GM12878 (cell line): ENCODE data around the gene ETV6. TPM values are rescaled to one million over a fixed set of nuclear protein-coding genes. Genes with fewer than 3 reads are reported as not detected.

ENCODE experiments used
- ATAC-seq: fragments of 200-7000 bp; cut with Tn5 transposase; 3 replicates; pipeline ENCODE4 v1.9.1; 2020; ENCODE audit warnings: mild to moderate bottlenecking, moderate library complexity
- BruUV-seq: library from RNA; stranded (reverse); fragments of 400-500 nt; replicated peaks from 2 replicates; lab custom pipeline; 2021; lab: Mats Ljungman, UMichigan
- CTCF ChIA-PET: fragments of 300-600 bp; sonication (Branson Sonifier 250); formaldehyde crosslinking; extraction: SDS; loops from one replicate; lab custom pipeline; 2021; ENCODE audit warnings: inconsistent platforms; lab: Yijun Ruan, JAX
- POLR2A ChIA-PET: fragments of 350-600 bp; formaldehyde crosslinking; extraction: SDS; loops from one replicate; lab custom pipeline; 2021; ENCODE audit warnings: inconsistent platforms; lab: Charles Lee
- RAD21 ChIA-PET: fragments of 300-600 bp; sonication (Branson Sonifier 250); formaldehyde crosslinking; loops from one replicate; lab custom pipeline; 2023; ENCODE audit warnings: antibody characterized with exemption; ENCODE audit not compliant: unreplicated experiment; lab: Charles Lee
- SMC1A ChIA-PET: fragments of 300-600 bp; sonication (Branson Sonifier 250); formaldehyde crosslinking; loops from one replicate; lab custom pipeline; 2023; ENCODE audit not compliant: unreplicated experiment, uncharacterized antibody; lab: Charles Lee
- DNase-seq: peaks from one replicate; pipeline ENCODE4 v3.0.0-alpha.2; 2011; ENCODE audit warnings: low read depth, low spot score
- FAIRE-seq: peaks from 3 replicates; lab custom pipeline; 2011; peaks lifted over from hg19 to GRCh38; lab: Jason Lieb, UNC
- H2AFZ ChIP-seq: 2 replicates; pipeline ENCODE4 v1.6.0; 2011; ENCODE audit warnings: low read depth, low read length, control low read depth; ENCODE audit not compliant: control insufficient read depth
- H3K27ac ChIP-seq: 2 replicates; pipeline ENCODE4 v1.5.1; 2011; ENCODE audit warnings: control low read depth; ENCODE audit not compliant: control insufficient read depth, insufficient read depth
- H3K27me3 ChIP-seq, 2 experiments: replicated peaks in 1 of 2; 2 replicates each; pipeline versions ENCODE4 v1.6.0 to v1.6.1; 2011; ENCODE audit warnings: low read length in 1 of 2; ENCODE audit not compliant: control insufficient read depth in 2 of 2, insufficient read depth in 2 of 2
- H3K36me3 ChIP-seq, 2 experiments: 2 replicates each; pipeline ENCODE4 v1.5.1; 2011; ENCODE audit warnings: low read length in 1 of 2; ENCODE audit not compliant: control insufficient read depth in 2 of 2, insufficient read depth in 2 of 2
- H3K4me1 ChIP-seq: 2 replicates; pipeline ENCODE4 v1.6.1; 2011; ENCODE audit warnings: mild to moderate bottlenecking, low read length, moderate library complexity, mixed read lengths; ENCODE audit not compliant: control insufficient read depth, insufficient read depth
- H3K4me2 ChIP-seq: 2 replicates; pipeline ENCODE4 v1.6.0; 2011; ENCODE audit warnings: control low read depth; ENCODE audit not compliant: control insufficient read depth, insufficient read depth
- H3K4me3 ChIP-seq: fragments of 200-600 bp; sonication (generic); 2 replicates; pipeline ENCODE4 v1.5.1; 2016
- H3K79me2 ChIP-seq: 2 replicates; pipeline ENCODE4 v1.6.0; 2011; ENCODE audit warnings: low read length; ENCODE audit not compliant: control insufficient read depth, insufficient read depth
- H3K9ac ChIP-seq: 2 replicates; pipeline ENCODE4 v1.8.0; 2011; ENCODE audit warnings: low read length, control low read depth, mixed read lengths; ENCODE audit not compliant: control insufficient read depth, insufficient read depth
- H3K9me3 ChIP-seq: replicated peaks from 3 replicates; pipeline ENCODE4 v1.5.1; 2011; ENCODE audit warnings: mild to moderate bottlenecking, low read length; ENCODE audit not compliant: control insufficient read depth, insufficient read depth
- H4K20me1 ChIP-seq: 2 replicates; pipeline ENCODE4 v1.6.0; 2011; ENCODE audit not compliant: control insufficient read depth, insufficient read depth
- BHLHE40 ChIP-seq, 2 experiments: fragments of 450-650 bp in 1 of 2; IDR thresholded peaks; 2 replicates each; pipeline ENCODE4 v1.6.1; 2011 to 2017; ENCODE audit warnings: low read depth in 2 of 2, borderline replicate concordance in 1 of 2, improper control_type of control experiment in 1 of 2, low read length in 1 of 2, mild to moderate bottlenecking in 1 of 2
- BMI1 ChIP-seq: fragments of 450-650 bp; IDR thresholded peaks from 2 replicates; pipeline ENCODE4 v1.6.1; 2016; ENCODE audit warnings: mild to moderate bottlenecking, moderate library complexity, borderline replicate concordance
- CBX3 ChIP-seq: fragments of 200-600 bp; sonication (generic); IDR thresholded peaks from 2 replicates; pipeline ENCODE4 v1.6.1; 2016; ENCODE audit warnings: low read depth, borderline replicate concordance
- CREM ChIP-seq: IDR thresholded peaks from 2 replicates; pipeline ENCODE4 v1.6.1; 2014; ENCODE audit warnings: antibody characterized with exemption, low read depth
- DPF2 ChIP-seq: fragments of 450-650 bp; IDR thresholded peaks from 2 replicates; pipeline ENCODE4 v1.6.1; 2017; ENCODE audit warnings: mild to moderate bottlenecking
- EED ChIP-seq: sonication (generic); IDR thresholded peaks from 2 replicates; pipeline ENCODE4 v1.6.1; 2016; ENCODE audit warnings: antibody characterized with exemption, low read depth
- HDGF ChIP-seq: fragments of 450-650 bp; IDR thresholded peaks from 2 replicates; pipeline ENCODE4 v1.6.1; 2016; ENCODE audit warnings: antibody characterized with exemption
- MYC ChIP-seq: IDR thresholded peaks from 2 replicates; pipeline ENCODE4 v1.6.1; 2011; ENCODE audit warnings: mild to moderate bottlenecking, low read length, moderate library complexity, inconsistent platforms; ENCODE audit not compliant: insufficient read depth, insufficient replicate concordance, insufficient read length, severe bottlenecking
- NFIC ChIP-seq: IDR thresholded peaks from 2 replicates; pipeline ENCODE4 v1.6.1; 2012; ENCODE audit warnings: low read depth, mild to moderate bottlenecking, inconsistent platforms, low read length, moderate library complexity
- NR2F1 ChIP-seq: fragments of 450-650 bp; conservative IDR thresholded peaks from 2 replicates; pipeline ENCODE4 v1.6.1; 2017; ENCODE audit warnings: mild to moderate bottlenecking
- POLR2AphosphoS5 ChIP-seq: IDR thresholded peaks from 2 replicates; pipeline ENCODE4 v1.6.1; 2011; ENCODE audit warnings: mild to moderate bottlenecking, low read length, inconsistent platforms
- RAD51 ChIP-seq: fragments of 450-650 bp; IDR thresholded peaks from 2 replicates; pipeline ENCODE4 v1.6.1; 2016; ENCODE audit warnings: moderate library complexity, mild to moderate bottlenecking, inconsistent platforms
- RUNX3 ChIP-seq: IDR thresholded peaks from 2 replicates; pipeline ENCODE4 v1.6.1; 2012; ENCODE audit warnings: low read length, inconsistent platforms
- SPI1 ChIP-seq: IDR thresholded peaks from 2 replicates; pipeline ENCODE4 v1.6.1; 2011; ENCODE audit warnings: low read depth, mild to moderate bottlenecking, low read length, moderate library complexity, borderline replicate concordance; ENCODE audit not compliant: insufficient read depth
- WRNIP1 ChIP-seq: IDR thresholded peaks from 2 replicates; pipeline ENCODE4 v1.6.1; 2011; ENCODE audit warnings: low read depth, low read length, improper control_type of control experiment, borderline replicate concordance
- WGBS: methylation state at CpG from one replicate; pipeline ENCODE4 v1.1.6; 2016; ENCODE audit warnings: low lambda C conversion rate; ENCODE audit not compliant: insufficient replicate concordance, insufficient coverage; ENCODE audit errors: missing lambda C conversion rate; 5-methylcytosine and 5-hydroxymethylcytosine counted together
- in situ Hi-C: fragments of 300-500 bp; cut with MboI; formaldehyde crosslinking; loops from 9 replicates; pipeline ENCODE4 v1.14.3; 2018; ENCODE audit warnings: mixed read lengths
- intact Hi-C: fragments of 100-400 bp; cut with micrococcal nuclease; formaldehyde crosslinking; loops from one replicate; pipeline ENCODE4 v1.14.2; 2022; ENCODE audit not compliant: unreplicated experiment
- polyA plus RNA-seq, 11 experiments: library from polyadenylated mRNA; depleted of rRNA in 4 of 11; unstranded in 6 of 11; stranded (reverse) in 5 of 11; fragments of >200 nt; fragmentation: Nextera tagmentation in 4 of 11; fragmentation: Illumina TruSeq in 1 of 11; extraction: Ambion mirVana in 4 of 11; extraction: Trizol in 1 of 11; gene quantifications; 1 replicate in 1 of 11; 2 replicates in 10 of 11; pipeline versions ENCODE4 v1.2.1 to v1.2.3, GENCODE V29; 2011 to 2016; ENCODE audit warnings: inconsistent platforms in 2 of 11, missing spikeins in 2 of 11, low read depth in 1 of 11
- total RNA-seq, 4 experiments: library from RNA; depleted of rRNA in 3 of 4; stranded (reverse); fragments of >200 nt in 3 of 4; fragmentation: Illumina TruSeq in 1 of 4; extraction: Trizol in 1 of 4; gene quantifications; 2 replicates each; pipeline versions ENCODE4 v1.2.1 to v1.2.3, GENCODE V29; 2013 to 2021
- TF ChIP-seq, protein P1 (sequence below): IDR thresholded peaks from 2 replicates; pipeline ENCODE4 v1.6.1; 2012; ENCODE audit warnings: low read depth, low read length, improper control_type of control experiment
- TF ChIP-seq, protein P2 (sequence below): fragments of 450-650 bp; IDR thresholded peaks from 2 replicates; pipeline ENCODE4 v1.6.1; 2016; ENCODE audit warnings: mild to moderate bottlenecking

Gene ETV6
- total and polyA plus RNA-seq, 10 of the 15 experiments (the other 5 are each of a cell fraction or from before 2014, with no cell fraction given) = 6.6 to 74.8 (median 24.6) TPM

DNA sequence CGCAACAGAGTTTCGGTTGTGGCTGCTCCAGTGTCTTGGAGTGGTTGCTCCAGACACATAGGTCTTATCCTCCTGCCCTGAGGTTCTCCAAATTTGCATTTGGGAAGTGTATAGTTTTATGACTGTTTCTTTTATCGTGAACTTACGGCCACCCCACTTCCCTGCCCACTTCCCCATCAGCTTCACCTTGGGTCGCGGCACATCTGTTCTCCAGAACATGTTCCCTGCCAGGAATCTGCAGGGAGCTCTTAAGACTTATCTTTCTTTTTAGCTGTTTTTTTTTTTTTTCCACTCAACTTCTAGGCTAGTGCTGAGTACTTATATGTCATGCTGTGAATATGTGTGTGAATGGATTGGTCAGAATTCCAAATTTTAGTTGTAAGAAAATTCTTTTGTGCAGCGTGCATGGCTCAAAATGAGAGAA lies 75.4 kb downstream of the ETV6 start:
- peak overlapping the region; percentile 7; the same call in 1 of the 2 replicates for H3K9ac ChIP-seq

DNA sequence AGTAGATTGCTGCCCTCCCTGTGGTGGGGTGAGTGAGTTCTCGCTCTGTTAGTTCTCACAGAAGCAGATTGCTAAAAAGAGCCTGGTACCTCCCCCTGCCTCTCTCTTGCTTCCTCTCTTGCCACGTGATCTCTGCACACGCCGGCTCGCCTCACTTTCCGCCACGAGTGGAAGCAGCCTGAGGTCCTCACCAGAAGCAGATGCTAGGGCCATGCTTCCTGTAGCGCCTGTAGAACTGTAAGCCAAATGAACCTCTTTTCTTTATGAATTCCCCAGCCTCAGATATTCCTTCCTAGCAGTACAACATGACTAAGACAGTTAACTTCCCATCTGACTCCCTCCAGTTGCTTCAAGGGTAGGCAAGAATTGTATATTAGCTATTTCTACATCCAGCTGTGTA lies 76.2 kb downstream of the ETV6 start:
- Histone ChIP-seq H3K27me3 (no peaks in the 10 kb centered on the region), H3K4me1 (peaks cover 100% of the 10 kb centered on the region), H4K20me1 (no peaks in the 10 kb centered on the region), H3K9ac (no peak overlapping the region), H3K36me3 (peaks cover 10 to 14% of the 10 kb centered on the region in 2 experiments), H3K4me2 (peak overlapping the region; percentile 45), H3K27ac (peak overlapping the region; percentile 89), H3K79me2 (peaks cover 98% of the 10 kb centered on the region), H2AFZ (no peak overlapping the region), H3K9me3 (peaks cover 2% of the 10 kb centered on the region; the same call in 2 of the 3 replicates), H3K4me3 (no peak overlapping the region)
- in situ Hi-C loops = loop anchor here (5.0 kb wide), 1 partner anchor 73 kb away; no protein-coding TSS in a partner anchor
- RAD21 ChIA-PET = interaction anchor here (0.9 to 19.9 kb wide), 11 partner anchors 6 to 170 kb away, joined by 3 to 497 read pairs (median 22); no protein-coding TSS in a partner anchor
- FAIRE-seq (no peak), ATAC-seq (peak; percentile 12), DNase-seq (no peak)
- no TSS peak for BruUV-seq
- 56% methylated on average over 8 of the region's 8 CpGs for WGBS
- intact Hi-C loops = no loop called here
- CTCF ChIA-PET = interaction anchor here (1.9 to 2.2 kb wide), 2 partner anchors 8 to 170 kb away, joined by 4 to 15 read pairs; no protein-coding TSS in a partner anchor
- SMC1A ChIA-PET = interaction anchor here (0.8 to 21.5 kb wide), 9 partner anchors 8 to 286 kb away, joined by 3 to 433 read pairs (median 25); no protein-coding TSS in a partner anchor
- POLR2A ChIA-PET = interaction anchor here (0.5 to 4.4 kb wide), 7 partner anchors 8 to 157 kb away, joined by 3 to 30 read pairs (median 6); no protein-coding TSS in a partner anchor
- TF ChIP-seq BHLHE40 (IDR thresholded peaks at IDR 0.05; ENCODE audit: borderline replicate concordance in 1 of 2, low read depth in 2 of 2, low read length in 1 of 2) = peak; percentile 69 to 75; a peak in 3 of 4 replicates
- no peak for TF ChIP-seq POLR2AphosphoS5
- peak; percentile 29; the same call in 1 of the 2 replicates for TF ChIP-seq HDGF
- no peak for TF ChIP-seq CBX3
- TF ChIP-seq RUNX3 = peak; percentile 65
- no peak for TF ChIP-seq NR2F1
- TF ChIP-seq, protein P1, sequence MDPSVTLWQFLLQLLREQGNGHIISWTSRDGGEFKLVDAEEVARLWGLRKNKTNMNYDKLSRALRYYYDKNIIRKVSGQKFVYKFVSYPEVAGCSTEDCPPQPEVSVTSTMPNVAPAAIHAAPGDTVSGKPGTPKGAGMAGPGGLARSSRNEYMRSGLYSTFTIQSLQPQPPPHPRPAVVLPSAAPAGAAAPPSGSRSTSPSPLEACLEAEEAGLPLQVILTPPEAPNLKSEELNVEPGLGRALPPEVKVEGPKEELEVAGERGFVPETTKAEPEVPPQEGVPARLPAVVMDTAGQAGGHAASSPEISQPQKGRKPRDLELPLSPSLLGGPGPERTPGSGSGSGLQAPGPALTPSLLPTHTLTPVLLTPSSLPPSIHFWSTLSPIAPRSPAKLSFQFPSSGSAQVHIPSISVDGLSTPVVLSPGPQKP = no peak
- no peak for TF ChIP-seq CREM
- no peak for TF ChIP-seq MYC
- TF ChIP-seq RAD51 = peak; percentile 83
- no peak for TF ChIP-seq DPF2
- TF ChIP-seq NFIC = peak; percentile 41; the same call in 1 of the 2 replicates
- TF ChIP-seq, protein P2, sequence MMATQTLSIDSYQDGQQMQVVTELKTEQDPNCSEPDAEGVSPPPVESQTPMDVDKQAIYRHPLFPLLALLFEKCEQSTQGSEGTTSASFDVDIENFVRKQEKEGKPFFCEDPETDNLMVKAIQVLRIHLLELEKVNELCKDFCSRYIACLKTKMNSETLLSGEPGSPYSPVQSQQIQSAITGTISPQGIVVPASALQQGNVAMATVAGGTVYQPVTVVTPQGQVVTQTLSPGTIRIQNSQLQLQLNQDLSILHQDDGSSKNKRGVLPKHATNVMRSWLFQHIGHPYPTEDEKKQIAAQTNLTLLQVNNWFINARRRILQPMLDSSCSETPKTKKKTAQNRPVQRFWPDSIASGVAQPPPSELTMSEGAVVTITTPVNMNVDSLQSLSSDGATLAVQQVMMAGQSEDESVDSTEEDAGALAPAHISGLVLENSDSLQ = no peak

More for the DNA sequence above, 75.4 kb downstream of the ETV6 start:
- Histone ChIP-seq H3K9me3 (peaks cover 4% of the 10 kb centered on the region), H3K4me2 (peak overlapping the region; percentile 45), H3K4me1 (peaks cover 98% of the 10 kb centered on the region), H3K27ac (peak overlapping the region; percentile 89), H3K4me3 (peak overlapping the region; percentile 8; the same call in 1 of the 2 replicates), H2AFZ (no peak overlapping the region), H4K20me1 (no peaks in the 10 kb centered on the region), H3K79me2 (peaks cover 98% of the 10 kb centered on the region), H3K36me3 (peaks cover 10 to 14% of the 10 kb centered on the region in 2 experiments), H3K27me3 (no peaks in the 10 kb centered on the region)
- FAIRE-seq (no peak), DNase-seq (no peak), ATAC-seq (no peak)
- CTCF ChIA-PET = no interaction called here
- SMC1A ChIA-PET = interaction anchor here (0.6 to 21.5 kb wide), 6 partner anchors 7 to 858 kb away, joined by 3 to 433 read pairs (median 60); no protein-coding TSS in a partner anchor
- in situ Hi-C loops = loop anchor here (5.0 kb wide), 1 partner anchor 73 kb away; no protein-coding TSS in a partner anchor
- 66% methylated on average over 7 of the region's 7 CpGs for WGBS
- POLR2A ChIA-PET = interaction anchor here (0.6 to 4.4 kb wide), 5 partner anchors 7 to 161 kb away, joined by 3 to 30 read pairs (median 6); no protein-coding TSS in a partner anchor
- RAD21 ChIA-PET = interaction anchor here (0.7 to 19.9 kb wide), 7 partner anchors 5 to 308 kb away, joined by 3 to 497 read pairs (median 6); no protein-coding TSS in a partner anchor
- intact Hi-C loops = no loop called here
- no TSS peak for BruUV-seq
- TF ChIP-seq SPI1 (peak; percentile 62; the same call in 1 of the 2 replicates), WRNIP1 (no peak), EED (0 out of 2 replicates have a peak, but pooled peaks have one; percentile 41), BMI1 (no peak)
